Endometrium (tissue), 2 donors: ENCODE measurements around the gene PTGES3L.
"Not testable (repeated sequence)": the region's sequence is repeated elsewhere in the genome, so short reads cannot be mapped to it uniquely, and the experiment has no call there.

ENCODE experiments used
- FAIRE-seq: peaks from 2 replicates; lab custom pipeline; 2012; peaks lifted over from hg19 to GRCh38; lab: Jason Lieb, UNC
- donor health status: control.
- donor health status: control.

Gene PTGES3L

DNA sequence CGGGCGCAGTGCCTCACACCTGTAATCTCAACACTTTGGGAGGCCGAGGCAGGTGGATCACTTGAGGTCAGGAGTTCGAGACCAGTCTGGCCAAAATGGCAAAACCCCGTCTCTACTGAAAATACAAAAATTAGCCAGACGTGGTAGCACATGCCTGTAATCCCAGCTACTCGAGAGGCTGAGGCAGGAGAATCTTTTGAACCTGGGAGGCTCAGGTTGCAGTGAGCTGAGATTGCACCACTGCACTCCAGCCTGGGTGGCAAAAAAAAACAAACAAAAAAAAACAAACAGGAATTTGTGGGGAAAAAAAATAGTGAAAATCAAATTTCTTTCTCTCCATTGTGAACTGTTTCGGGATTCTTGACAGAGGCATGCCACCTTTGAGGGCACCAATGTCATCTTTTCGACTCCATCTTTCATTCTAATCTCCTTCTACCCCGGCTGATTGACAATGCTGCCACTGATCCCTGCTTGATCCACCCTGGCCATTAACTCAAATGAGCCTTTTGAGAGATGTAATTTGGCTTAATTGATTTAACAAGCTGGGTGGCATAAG, 60.3 kb downstream of the PTGES3L start:
- FAIRE-seq: not testable (repeated sequence)

DNA sequence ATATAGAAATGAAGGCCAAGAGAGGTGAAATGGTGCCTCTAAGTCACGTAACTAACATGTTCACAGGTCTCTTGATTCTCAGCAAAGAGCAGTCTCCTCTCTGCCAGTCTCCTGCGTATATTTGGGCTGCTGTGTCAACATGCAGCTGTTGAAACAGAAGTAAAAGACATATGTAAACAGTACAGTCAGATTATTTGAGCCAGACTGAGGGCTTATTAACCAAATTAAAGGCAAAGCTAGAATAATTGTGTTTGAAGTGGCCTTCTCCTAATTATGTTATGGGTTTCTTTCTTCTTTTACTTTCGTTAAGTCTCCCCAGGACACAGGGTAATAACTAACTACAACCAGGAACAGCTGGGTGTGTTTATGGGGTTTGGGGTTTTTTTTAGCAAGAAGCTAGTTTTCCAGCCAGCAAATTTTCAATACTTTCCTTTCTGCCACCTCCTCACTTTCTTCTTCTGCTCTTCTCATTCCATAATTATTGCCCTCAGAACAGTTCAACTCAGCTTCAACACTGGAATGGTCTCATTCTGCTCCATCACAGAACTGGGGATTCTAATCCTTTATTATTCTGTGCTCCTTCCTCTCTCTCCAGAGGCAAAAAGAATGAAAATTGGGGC, 60.9 kb downstream of the PTGES3L start:
- no peak for FAIRE-seq
